DMS79 (cell line): ENCODE data around the gene EFEMP1.

Experiments
- DNase-seq: peaks from one replicate; lab custom pipeline; 2025; lab: John Stamatoyannopoulos, UW

Gene EFEMP1

GRCh38 chr2:55896633-55897032, 26.9 kb downstream of the EFEMP1 start:
- DNase-seq = no peak

- no peak for DNase-seq
Observed at GRCh38 chr2:55894720-55895119, 28.9 kb downstream of the EFEMP1 start.

GRCh38 chr2:55891671-55892094, 31.9 kb downstream of the EFEMP1 start:
- no peak for DNase-seq

- DNase-seq = no peak
Observed at GRCh38 chr2:55888936-55889335, 34.6 kb downstream of the EFEMP1 start.

GRCh38 chr2:55887901-55888624, 35.5 kb downstream of the EFEMP1 start:
- no peak for DNase-seq

- no peak for DNase-seq
Observed at GRCh38 chr2:55887351-55887750, 36.2 kb downstream of the EFEMP1 start.

GRCh38 chr2:55885944-55886281, 37.7 kb downstream of the EFEMP1 start:
- DNase-seq = no peak

- no peak for DNase-seq
Observed at GRCh38 chr2:55885127-55885943, 38.2 kb downstream of the EFEMP1 start.

GRCh38 chr2:55883829-55884228, 39.8 kb downstream of the EFEMP1 start:
- no peak for DNase-seq

- DNase-seq = no peak
Observed at GRCh38 chr2:55883357-55883756, 40.2 kb downstream of the EFEMP1 start.

- no peak for DNase-seq
Observed at GRCh38 chr2:55882954-55883353, 40.6 kb downstream of the EFEMP1 start.

- DNase-seq = no peak
Observed at GRCh38 chr2:55880416-55881143, 43.0 kb downstream of the EFEMP1 start.

- no peak for DNase-seq
Observed at GRCh38 chr2:55879976-55880375, 43.6 kb downstream of the EFEMP1 start.

- DNase-seq = no peak
Observed at GRCh38 chr2:55877087-55877436, 46.5 kb downstream of the EFEMP1 start.

GRCh38 chr2:55876429-55877086, 47.0 kb downstream of the EFEMP1 start:
- no peak for DNase-seq

GRCh38 chr2:55875434-55876135, 48.0 kb downstream of the EFEMP1 start:
- no peak for DNase-seq

GRCh38 chr2:55874338-55874737, 49.2 kb downstream of the EFEMP1 start:
- DNase-seq = no peak

- DNase-seq = no peak
Observed at GRCh38 chr2:55871637-55872036, 51.9 kb downstream of the EFEMP1 start.

GRCh38 chr2:55869637-55870325, 53.8 kb downstream of the EFEMP1 start:
- no peak for DNase-seq

- DNase-seq = no peak
Observed at GRCh38 chr2:55865096-55865835, 58.3 kb downstream of the EFEMP1 start.
